Measurements from ENCODE around the gene AGBL4.
"Not testable (repeated sequence)": the region's sequence is repeated elsewhere in the genome, so short reads cannot be mapped to it uniquely, and the experiment has no call there.

Gene AGBL4

DNA sequence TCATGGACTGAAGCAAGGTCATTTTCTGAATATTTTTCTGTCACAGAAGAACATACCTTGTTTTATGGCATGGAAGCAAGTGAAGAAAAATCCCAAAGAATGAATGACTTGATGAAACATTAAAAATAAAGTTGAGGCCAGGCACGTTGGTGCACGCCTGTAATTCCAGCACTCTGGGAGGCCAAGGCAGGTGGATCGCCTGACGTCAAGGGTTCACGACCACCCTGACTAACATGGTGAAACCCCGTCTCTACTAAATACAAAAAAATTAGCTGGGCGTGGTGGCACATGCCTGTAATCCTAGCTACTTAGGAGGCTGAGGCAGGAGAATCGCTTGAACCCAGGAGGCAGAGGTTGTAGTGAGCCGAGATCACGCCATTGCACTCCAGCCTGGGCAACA is 1020.8 kb downstream of the AGBL4 start:
- DNase-seq: not testable (repeated sequence)

DNA sequence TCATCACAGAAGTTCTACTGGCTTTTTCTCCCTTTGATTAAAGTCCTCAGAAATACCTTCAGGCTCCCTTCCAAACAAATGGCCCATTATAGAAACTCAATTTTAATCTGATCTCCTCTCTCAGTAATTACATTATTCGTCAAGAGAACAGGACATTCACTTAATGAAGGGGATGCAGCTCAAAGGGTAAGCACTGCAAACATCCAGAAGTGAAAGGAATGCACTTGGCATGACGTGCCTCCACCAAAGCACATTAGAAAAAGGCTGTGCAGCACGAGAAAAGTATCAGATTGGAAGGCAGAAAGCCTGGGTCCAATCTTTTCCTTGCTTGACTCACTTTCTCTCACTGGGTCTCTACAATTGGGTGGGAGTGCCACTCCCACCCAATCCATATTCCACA is 1024.4 kb downstream of the AGBL4 start:
- DNase-seq: no peak

DNA sequence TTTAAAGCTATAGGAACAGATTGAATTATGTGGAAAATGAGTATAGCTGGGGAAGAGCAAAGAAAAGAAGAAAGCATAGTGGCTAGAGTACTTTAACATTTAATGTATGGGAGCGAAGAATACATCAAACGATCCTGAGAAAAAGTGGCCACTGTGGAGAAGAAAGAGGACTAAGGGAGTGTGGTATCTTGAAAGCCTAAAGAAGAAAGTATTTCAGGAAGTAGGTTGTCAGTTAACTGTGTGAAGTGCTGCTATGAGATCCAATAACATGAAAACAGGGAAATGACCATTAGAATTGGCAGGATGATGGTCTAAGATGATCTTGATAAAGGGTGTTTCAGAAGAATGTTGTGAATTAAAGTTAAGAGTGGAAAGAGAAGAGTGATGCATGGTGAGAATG is 1027.4 kb downstream of the AGBL4 start:
- no peak for DNase-seq

- DNase-seq: no peak
These were observed 1035.0 kb downstream of the AGBL4 start for GRCh38 chr1:48988633-48989197.

DNA sequence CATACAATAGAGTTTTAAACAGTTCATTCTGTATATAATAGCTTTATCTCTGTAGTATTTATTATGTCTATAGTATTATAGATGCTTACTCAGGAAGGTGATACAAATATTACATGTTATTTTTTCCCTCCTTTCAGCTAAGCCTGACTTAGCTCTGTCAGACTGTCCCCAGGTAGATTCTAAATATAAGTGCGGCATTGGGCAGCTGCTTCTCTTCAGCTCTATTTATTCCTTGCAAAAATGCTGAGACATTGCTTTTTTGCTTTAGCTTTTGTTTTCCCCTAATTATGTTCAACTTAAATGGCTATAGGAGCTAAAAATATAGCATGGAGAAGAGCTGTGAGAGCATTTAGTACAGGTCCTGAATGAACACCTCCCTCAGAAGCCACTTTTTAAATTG is 1043.8 kb downstream of the AGBL4 start:
- no peak for DNase-seq

GRCh38 chr1:48978413-48978812 is 1045.3 kb downstream of the AGBL4 start:
- no peak for DNase-seq

DNA sequence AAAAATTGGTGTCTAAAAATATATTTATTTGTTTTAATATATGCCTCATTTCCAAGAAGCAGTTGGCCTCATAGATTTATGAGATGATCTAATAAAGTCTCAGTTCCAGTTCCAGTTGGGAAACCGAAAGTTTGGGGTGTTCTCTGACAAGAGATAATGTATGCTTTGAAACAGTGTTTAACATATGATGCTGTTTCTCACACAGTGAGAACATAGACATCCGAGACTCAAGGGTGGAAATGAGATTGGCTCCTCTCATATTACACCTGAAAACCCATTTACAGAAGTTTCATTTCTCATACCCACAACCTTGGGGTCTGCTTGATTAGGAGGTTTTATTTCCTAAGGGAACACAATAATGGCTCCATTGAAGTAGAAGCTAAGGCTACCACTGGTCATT is 1046.5 kb downstream of the AGBL4 start:
- DNase-seq: no peak

DNA sequence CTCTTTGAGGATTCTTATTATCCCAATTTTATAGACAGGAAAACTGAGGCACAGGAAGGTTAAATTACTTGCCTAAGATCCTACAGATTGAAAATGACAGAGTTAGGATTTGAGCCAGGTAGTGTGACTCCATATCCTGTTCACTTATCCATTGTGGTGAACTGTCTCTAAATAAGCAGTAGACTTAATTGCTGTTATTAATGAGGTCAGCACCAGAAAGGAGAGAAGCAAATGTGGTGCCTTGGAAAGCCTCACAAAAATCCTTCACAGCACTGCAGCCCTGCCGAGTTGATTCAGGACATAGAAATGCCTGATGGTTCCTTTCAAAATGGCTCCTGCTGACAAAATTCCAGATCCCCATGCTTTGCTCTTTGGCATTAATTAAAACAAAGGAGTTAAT is 1053.8 kb downstream of the AGBL4 start:
- DNase-seq: no peak

DNA sequence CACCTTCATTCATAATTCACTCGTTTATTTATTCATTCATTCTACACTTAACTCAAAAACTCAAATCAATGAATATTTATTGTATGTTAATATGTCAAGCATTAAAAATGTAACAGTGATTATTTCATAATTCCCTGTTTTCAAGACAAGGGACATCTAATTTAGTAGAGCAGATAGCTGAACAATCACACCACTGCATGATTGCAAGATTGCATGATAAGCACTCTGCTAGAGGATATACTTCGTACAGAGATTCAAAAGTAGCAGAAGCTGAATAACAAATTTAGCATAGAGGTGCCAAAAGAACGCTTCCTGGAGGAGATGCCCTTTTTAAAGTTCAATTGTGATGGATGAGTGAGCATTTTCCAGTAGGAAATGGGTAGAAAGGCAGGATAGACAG is 1056.4 kb downstream of the AGBL4 start:
- DNase-seq: no peak

DNA sequence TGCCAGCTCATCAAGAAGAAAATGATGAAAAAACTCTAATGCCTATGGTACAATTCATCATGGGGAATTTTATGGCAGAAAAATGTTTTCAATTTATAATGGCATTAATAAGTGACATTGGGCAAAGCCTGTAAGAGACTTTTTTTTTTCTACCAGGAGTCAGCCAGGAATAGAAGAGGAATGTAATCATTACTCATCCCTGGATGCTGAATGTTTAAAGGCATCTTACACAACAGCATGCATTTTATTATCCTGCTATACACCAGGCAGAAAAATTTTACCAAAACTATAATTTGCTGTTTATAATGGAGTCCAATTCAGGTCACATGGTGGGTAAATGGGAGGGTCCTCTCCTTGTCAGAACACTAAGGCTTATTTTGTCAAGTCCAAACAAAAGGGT is 1057.2 kb downstream of the AGBL4 start:
- no peak for DNase-seq

DNA sequence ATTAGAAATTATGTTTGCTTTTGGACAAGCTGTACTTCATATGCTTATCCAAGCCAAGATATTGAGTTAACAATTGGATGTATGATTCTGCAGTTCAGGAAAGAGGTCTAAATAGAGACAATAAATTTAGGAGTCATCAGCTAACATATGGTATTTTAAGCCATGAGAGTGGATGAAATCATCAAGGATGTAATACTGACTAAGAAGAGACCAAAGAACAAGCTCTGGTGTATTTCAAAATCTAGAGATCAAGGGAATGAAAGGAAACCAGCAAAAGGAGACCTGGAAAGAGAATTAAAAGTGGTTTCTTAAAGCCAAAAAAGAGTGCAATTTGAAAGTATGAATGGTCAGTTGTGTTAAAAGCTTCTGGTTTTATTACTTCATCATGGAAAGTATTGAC is 1063.4 kb downstream of the AGBL4 start:
- no peak for DNase-seq

DNA sequence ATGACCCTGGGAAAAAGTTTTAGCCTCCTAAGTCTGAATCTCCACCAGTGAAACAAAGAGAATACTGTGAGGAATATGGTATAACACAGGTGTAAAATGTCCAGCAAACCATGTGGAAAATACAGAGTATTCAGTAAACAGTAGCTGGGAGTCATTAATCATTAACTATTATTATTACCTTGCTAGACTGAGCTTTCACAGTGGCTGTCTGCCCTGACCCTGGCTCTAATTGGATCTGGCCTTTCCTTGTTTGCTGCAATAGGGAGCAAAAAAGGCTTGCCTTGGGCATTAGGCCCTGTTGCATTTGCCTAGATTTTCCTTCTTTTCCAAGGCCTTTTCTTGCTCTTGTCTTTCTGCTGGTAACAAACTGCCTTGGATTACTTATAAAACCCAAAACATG is 1068.0 kb downstream of the AGBL4 start:
- DNase-seq: no peak

DNA sequence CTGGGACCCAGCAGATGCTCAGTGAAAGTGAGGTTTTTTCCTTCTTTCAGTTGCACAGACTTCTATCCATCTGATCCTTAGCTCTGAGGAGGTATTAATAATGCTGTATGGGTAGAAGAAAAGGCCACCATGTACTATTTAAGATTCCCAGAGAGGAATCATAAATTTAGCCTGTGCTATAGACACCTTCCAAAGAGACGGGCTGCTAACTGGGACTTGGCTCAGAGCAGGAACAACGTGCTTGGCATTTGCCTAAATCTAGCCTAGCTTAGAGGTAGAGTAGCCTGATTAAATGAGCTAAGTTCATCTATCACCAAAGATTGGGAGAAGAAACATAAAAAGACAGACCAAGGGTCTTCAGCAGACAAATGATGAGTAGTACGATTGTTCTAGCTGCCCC is 1070.1 kb downstream of the AGBL4 start:
- DNase-seq: no peak

DNA sequence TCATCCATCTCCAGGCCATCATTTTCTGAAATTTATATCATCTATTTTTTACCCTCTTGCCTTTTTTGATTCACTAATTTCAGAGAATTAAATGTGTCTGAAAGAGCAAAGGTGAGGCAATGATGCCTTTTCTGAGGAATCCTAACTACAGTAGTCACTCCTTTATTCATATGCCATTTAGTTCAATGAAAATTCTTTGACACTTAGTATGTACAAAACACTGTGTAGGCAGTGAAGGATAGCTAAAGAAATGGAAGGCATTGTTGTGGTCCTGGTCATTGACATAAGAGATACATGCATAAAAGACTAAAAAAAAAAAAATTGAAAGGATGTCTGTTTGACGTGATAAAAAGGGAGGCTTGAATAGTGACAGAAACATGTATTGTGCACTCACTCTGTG is 1075.2 kb downstream of the AGBL4 start:
- no peak for DNase-seq

DNA sequence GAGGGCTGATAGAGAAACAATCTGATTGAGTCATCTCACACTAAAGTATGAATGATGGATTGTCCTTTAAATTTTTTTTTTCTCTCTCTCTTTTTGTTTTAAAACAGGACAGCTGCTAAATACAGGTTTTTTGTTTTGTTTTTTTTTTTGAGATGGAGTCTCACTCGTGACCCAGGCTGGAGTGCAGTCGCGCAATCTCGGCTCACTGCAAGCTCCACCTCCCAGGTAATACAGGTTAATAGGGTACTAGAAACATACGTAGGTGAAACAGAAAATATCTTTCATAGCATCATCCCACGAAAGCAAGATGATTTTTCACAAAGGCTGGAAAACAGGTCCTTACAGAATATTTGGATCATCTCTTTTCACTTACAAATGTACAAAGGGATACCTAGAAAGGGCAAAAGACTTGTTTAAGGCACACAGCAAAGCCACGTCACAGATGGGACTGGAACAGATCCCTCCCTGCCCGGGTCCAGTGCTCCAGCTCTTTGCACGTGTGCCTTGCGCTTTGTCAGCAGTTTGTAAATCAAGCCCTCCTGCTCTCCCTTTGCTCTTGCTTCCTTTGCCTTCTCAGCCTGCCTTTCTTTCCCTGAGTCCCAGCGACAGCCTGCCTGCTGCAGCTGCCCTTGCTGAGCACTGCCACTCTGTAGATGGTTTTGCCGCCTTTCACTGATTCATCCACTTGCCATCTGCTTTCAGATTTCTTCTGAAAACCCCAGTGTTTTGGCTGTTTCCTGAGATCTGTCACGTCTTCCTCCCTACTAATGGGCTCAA is 1075.8 kb downstream of the AGBL4 start:
- DNase-seq: no peak

DNA sequence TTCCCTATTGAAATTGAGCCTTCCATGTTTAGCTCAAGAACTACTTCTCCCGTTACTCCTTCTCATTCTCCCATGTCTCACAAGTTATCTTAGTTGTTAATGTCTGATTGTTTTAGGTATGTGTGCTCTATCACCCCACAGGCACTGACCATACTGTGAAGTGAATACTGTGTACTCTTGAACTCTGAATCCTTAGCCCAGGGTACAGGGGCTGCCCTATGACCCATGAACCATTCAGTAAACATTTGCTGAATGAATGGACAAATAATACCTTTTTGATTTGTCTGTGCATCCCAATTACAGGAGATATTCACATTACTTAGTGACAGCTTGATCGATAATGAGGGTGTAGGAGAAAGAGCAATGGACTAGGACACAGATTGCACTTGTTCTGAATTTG is 1077.7 kb downstream of the AGBL4 start:
- no peak for DNase-seq

GRCh38 chr1:48944811-48945210 is 1078.9 kb downstream of the AGBL4 start:
- no peak for DNase-seq

GRCh38 chr1:48943826-48944225 is 1079.9 kb downstream of the AGBL4 start:
- DNase-seq: no peak

- no peak for DNase-seq
These were observed 1080.4 kb downstream of the AGBL4 start for GRCh38 chr1:48943393-48943792.

DNA sequence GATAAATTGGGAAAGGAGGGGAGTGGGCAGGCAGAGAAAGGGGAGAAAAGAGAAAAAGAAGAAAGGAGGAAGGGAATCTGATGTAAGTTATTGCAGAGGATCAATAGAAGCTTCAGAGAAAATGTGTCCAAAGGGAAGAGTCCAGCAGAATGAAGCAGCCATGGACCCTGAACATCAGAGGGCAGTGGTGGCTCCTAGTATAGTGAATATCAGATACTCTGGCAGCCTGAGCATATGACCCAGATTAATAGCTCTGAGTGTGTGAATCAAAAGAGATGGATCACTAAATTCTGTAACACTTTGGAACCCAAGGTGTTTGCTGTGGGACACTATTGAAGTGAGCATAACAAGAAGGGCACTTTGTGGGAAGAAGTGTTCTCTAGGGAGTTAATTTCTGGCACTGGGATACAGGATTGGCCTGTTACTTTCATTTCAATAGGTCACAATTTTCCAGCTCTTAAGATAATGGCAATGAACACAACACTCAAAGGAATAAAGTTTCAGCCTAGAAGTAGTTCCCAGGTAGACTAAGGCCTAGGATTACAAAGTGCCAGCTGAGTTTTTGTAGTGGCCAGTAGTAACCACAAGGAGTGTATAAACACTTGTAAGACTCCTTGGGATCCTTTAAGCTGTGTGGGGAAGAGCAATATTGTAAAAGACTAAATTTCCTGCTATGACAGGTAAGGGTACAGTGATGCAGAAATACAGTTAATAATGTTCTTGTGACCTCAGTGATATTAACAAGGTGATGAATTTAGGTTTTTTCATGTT is 1082.6 kb downstream of the AGBL4 start:
- DNase-seq: no peak

DNA sequence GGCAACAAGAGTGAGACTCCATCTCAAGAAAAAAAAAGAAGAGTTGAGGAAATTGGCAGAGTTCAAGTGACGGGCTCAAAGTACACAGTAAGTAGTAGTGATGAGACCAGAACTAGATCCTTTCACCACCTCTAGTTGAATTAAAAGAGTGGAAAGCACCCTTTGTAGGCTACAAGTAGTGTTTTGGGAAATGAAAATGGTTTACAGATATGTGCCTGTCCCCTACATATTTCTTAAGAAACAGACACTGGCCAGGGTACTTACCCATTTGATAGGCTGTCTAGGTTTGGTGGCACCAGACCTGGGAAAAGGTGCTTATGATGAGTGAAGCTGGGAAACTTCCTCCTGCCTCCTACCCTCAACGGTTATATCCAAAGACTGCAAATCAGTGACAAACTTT is 1083.4 kb downstream of the AGBL4 start:
- no peak for DNase-seq

DNA sequence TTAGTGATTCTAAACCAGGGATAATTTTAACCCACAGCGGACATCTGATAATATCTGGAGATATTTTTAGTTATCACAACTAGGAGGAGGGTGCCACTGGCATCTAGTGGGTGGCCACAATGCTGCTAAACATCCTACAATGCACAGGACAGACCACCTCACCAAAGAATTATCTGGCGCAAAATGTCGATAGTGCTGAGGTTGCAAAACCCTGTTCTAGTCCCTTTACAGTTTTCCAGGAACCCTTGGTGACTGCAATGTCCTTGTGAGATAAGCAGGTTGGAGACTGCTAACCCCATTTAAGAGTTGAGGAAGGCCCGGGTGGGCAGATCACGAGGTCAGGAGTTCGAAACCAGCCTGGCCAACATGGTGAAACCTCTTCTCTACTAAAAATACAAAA is 1083.9 kb downstream of the AGBL4 start:
- no peak for DNase-seq

GRCh38 chr1:48939042-48939441 is 1084.7 kb downstream of the AGBL4 start:
- DNase-seq: no peak

DNA sequence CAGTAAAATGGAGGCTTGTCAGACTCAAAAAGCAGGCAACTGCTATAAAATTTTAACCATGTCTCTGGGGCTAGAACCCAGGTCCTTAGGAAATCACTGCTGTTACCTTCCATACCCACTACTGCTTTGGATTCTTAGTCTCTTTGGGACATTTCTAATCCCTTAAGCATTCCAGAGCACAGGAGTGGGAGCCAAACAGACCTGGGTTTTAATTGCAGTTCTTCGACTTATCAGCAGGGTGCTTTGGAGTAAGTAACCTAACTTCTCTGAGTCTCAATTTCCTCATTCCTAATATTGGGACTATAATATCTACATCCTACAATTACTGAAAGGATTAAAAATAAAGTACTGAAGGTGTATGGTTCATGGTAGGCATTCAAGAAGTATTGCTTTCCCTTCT is 1086.0 kb downstream of the AGBL4 start:
- no peak for DNase-seq
